Measurements from ENCODE around the gene SNED1. TPM values are rescaled to one million over a fixed set of nuclear protein-coding genes. Genes with fewer than 3 reads are reported as not detected.

Gene SNED1
- total RNA-seq, 1 experiment from 2014 or later: 18.3 TPM

DNA sequence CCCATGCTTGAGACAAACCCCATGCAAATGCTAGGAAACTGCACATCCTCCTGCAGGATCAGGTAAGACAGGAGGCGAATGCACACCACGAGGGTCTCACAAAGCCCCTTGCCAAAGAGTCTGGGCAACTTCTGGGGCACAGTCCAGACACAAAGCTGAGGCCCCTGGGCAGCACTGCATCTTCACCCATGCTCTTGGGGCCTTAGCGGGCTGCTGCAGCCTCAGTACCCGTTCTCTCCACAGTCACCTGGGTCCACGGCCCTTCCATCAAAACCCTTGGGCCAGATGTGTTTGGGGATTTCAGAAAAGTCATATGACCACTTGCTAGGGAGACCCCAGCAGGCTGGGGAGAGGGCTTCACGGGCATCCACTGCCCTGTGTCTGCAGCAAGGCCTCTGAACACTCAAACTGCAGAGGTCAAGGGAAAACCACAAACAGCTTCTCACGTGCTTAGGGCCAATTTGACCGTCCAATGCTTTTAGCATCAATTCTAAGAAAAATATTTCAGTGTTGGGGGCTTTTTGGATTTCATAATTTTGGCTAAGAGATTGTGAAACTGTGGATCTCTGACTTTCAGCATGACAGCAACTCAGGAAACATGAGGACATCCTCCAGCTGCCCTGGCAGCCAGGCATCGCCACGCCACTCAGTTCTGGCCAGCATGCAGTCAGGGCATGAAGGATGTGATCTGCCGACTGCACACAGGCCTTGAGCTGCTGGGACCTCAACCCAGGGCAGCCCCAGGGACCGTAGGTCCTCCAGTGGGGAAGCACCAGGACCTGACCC is 130.9 kb downstream of the SNED1 start:
- no peak overlapping the region for H3K4me3 ChIP-seq
- no peaks in the 10 kb centered on the region for H3K9me3 ChIP-seq (replicated peaks)
- H3K27ac ChIP-seq: no peak overlapping the region
- DNase-seq (ENCODE audit: low read depth in 1 of 2, low spot score in 2 of 2): peak in 1 of 2 experiments; percentile 33
- no peaks in the 10 kb centered on the region for H3K4me1 ChIP-seq (replicated peaks)
- H3K27me3 ChIP-seq (replicated peaks): no peaks in the 10 kb centered on the region
- peaks cover 42% of the 10 kb centered on the region for H3K36me3 ChIP-seq

DNA sequence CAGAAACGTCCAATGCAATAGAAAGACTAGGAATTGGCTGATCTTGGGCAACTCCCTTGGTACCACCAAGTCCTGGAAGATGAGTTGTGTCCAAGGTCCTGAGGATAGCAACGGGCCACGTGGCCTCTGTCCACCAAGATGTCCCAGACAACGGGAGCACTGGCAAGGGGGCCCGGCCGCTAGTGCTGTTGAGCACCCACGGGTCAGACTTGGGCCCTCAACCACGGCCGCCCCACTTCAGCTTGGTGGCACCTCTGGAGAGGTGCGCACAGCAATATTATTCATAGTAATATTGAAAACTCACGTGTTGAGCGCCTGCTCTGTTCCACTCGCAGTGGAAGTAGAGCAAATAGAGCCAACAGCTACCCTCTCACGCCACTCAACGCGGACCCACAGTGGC is 131.9 kb downstream of the SNED1 start:
- peaks cover 47% of the 10 kb centered on the region for H3K36me3 ChIP-seq
- H3K4me3 ChIP-seq: no peak overlapping the region
- peak in 1 of 2 experiments; percentile 37 for DNase-seq (ENCODE audit: low read depth in 1 of 2, low spot score in 2 of 2)
- H3K4me1 ChIP-seq (replicated peaks): no peaks in the 10 kb centered on the region
- H3K9me3 ChIP-seq (replicated peaks): no peaks in the 10 kb centered on the region
- no peak overlapping the region for H3K27ac ChIP-seq
- no peaks in the 10 kb centered on the region for H3K27me3 ChIP-seq (replicated peaks)

DNA sequence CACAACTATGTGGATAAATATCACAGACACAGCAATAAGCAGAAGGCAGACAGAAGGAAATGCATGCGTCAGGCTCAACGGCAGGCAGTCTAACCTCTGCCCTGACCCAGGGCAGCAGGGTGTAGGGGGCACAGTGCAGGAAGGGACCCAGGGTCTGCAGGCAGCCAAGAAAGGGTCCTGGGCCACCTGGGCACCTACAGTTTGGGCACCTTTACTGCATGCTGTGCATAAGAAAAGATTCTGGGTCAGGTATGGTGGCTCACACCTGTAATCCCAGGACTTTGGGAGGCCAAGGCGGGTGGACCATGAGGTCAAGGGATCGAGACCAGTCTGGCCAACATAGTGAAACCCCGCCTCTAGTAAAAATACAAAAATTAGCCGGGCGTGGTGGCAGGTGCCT is 133.1 kb downstream of the SNED1 start:
- DNase-seq (ENCODE audit: low read depth in 1 of 2, low spot score in 2 of 2): no peak
- Histone ChIP-seq H3K27ac (no peak overlapping the region), H3K4me3 (no peak overlapping the region), H3K9me3 (replicated peaks) (no peaks in the 10 kb centered on the region), H3K36me3 (peaks cover 49% of the 10 kb centered on the region), H3K4me1 (replicated peaks) (no peaks in the 10 kb centered on the region; the same call in 1 of the 2 replicates), H3K27me3 (replicated peaks) (no peaks in the 10 kb centered on the region)

DNA sequence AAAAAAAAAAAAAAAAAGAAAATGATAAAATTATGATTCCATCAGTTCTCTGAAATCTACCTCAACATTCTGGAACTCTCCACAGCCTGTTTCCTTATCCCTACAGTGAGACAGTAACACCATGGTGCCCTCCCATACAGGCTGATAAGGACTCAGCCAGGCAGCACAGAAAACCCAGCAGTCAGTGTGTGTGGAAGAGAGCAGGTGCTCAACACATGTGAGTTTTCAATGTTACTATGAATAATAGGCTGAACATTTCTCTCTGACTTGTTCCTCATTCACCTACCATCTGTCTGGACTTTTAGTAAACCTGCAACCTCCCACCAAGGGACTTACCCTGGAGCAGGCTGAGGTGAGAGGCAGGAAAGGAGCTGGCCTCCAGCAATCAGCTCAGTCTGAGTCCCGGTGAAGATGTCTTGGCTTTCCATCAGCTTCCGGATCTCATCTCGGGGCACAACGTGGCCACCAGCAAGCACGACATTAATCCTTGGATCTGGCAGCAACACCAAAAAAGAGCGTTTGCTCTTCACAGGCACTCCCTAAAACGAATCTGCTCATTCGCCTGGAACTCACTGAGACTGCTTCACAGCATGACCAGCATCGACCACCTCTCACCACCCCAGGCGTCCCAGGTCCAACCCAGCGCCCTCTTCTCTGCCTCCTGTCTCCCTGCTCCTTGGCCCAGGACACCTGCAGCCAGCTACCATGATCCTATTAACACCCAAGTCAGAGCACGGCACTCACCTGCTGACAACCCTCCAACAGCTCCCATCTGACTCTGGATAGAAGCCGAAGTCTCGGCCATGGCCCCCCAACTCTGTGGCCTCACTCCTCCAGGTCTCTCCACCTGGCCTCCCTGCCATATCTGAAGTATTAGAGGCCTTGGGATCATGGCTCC is 134.4 kb downstream of the SNED1 start:
- Histone ChIP-seq H3K36me3 (peaks cover 48% of the 10 kb centered on the region), H3K27me3 (replicated peaks) (no peaks in the 10 kb centered on the region), H3K9me3 (replicated peaks) (no peaks in the 10 kb centered on the region), H3K4me3 (no peak overlapping the region), H3K4me1 (replicated peaks) (peaks cover 13% of the 10 kb centered on the region), H3K27ac (no peak overlapping the region)
- DNase-seq (ENCODE audit: low read depth in 1 of 2, low spot score in 2 of 2): no peak

DNA sequence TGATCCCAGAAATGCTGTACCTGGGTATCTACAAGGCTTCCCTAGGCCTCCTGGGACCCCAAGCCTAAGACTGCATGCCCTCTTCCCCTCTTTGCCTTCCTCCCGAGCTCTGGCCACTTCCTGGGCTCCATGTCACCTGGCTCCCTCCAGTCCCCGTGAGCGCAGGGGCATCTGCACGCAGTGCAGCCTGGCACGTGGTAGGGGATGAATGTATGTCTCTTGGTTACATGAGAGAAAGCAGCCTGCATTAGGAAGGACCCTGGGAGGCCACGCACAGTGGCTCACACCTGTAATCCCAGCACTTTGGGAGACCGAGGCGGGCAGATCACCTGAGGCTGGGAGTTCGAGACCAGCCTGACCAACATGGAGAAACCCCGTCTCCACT is 135.0 kb downstream of the SNED1 start:
- H3K36me3 ChIP-seq: peaks cover 54% of the 10 kb centered on the region
- no peaks in the 10 kb centered on the region for H3K9me3 ChIP-seq (replicated peaks)
- no peak overlapping the region for H3K4me3 ChIP-seq
- no peak overlapping the region for H3K27ac ChIP-seq
- peaks cover 19% of the 10 kb centered on the region for H3K4me1 ChIP-seq (replicated peaks)
- DNase-seq (ENCODE audit: low read depth in 1 of 2, low spot score in 2 of 2): no peak
- no peaks in the 10 kb centered on the region for H3K27me3 ChIP-seq (replicated peaks)

DNA sequence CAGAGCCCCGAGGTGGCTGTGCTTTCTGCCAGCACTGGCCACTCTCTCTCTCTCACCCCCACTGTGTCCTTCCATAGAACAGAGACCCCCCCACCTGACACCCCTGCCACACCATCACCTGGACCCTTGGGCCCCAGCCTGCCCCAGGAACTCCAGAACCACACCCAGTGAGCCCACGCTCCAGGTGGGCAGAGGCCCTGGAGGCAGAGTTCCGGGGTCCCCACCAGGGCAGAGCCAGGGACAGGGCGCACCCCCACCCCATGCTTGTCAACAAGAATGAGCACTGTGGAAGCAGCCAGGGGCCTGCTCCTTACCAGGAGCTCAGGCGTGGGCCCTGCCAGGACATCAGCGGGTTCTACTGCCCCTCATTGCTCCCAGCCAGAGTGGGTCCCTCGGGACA is 136.3 kb downstream of the SNED1 start:
- H3K4me3 ChIP-seq: no peak overlapping the region
- no peak overlapping the region for H3K27ac ChIP-seq
- H3K9me3 ChIP-seq (replicated peaks): no peaks in the 10 kb centered on the region
- H3K4me1 ChIP-seq (replicated peaks): peaks cover 32% of the 10 kb centered on the region
- H3K36me3 ChIP-seq: peaks cover 57% of the 10 kb centered on the region
- H3K27me3 ChIP-seq (replicated peaks): no peaks in the 10 kb centered on the region
- no peak for DNase-seq (ENCODE audit: low read depth in 1 of 2, low spot score in 2 of 2)

DNA sequence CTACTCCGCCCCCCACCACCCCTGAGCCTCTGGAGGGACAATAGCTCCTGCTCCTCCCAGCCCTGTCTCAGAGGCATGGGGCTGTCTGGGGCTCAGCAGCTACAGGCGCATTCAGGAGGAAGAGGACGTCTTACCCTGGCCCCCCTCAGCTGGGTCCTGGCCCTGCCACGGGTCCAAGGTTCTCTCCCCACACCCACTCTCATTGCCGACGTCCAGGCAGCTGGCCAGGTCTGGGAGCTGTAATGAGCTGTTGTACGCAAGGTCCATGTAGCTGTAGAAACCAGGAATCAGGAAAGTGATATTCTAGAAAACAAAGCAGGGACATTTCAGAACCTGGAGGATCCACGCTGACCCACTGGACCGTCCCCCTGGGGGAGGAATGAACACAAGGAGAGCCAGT is 137.3 kb downstream of the SNED1 start:
- Histone ChIP-seq H3K4me1 (replicated peaks) (peaks cover 42% of the 10 kb centered on the region), H3K4me3 (no peak overlapping the region), H3K36me3 (peaks cover 62% of the 10 kb centered on the region), H3K27ac (no peak overlapping the region), H3K27me3 (replicated peaks) (no peaks in the 10 kb centered on the region), H3K9me3 (replicated peaks) (no peaks in the 10 kb centered on the region)
- DNase-seq (ENCODE audit: low read depth in 1 of 2, low spot score in 2 of 2): no peak

DNA sequence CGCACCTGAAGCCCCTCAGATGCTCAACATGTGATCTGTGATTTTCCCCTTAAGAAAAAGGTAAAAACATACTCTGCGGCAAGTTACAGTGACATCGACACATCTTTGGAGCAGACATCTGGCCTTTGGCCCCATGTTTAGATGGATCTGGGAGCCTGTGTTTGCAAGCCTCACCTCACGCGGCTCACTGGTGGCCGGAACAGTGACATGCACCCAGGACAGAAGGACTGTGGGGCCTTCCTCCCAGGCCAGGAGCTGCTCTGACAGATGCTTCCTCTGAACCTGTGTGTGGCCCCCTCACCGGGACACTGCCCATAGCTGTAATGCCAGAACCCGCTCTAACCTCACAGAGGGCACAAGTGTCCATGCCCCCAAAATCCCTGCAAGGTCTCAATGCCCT is 137.8 kb downstream of the SNED1 start:
- no peak overlapping the region for H3K27ac ChIP-seq
- peaks cover 67% of the 10 kb centered on the region for H3K36me3 ChIP-seq
- H3K4me1 ChIP-seq (replicated peaks): peaks cover 47% of the 10 kb centered on the region
- H3K4me3 ChIP-seq: no peak overlapping the region
- no peak for DNase-seq (ENCODE audit: low read depth in 1 of 2, low spot score in 2 of 2)
- H3K9me3 ChIP-seq (replicated peaks): no peaks in the 10 kb centered on the region
- H3K27me3 ChIP-seq (replicated peaks): no peaks in the 10 kb centered on the region

DNA sequence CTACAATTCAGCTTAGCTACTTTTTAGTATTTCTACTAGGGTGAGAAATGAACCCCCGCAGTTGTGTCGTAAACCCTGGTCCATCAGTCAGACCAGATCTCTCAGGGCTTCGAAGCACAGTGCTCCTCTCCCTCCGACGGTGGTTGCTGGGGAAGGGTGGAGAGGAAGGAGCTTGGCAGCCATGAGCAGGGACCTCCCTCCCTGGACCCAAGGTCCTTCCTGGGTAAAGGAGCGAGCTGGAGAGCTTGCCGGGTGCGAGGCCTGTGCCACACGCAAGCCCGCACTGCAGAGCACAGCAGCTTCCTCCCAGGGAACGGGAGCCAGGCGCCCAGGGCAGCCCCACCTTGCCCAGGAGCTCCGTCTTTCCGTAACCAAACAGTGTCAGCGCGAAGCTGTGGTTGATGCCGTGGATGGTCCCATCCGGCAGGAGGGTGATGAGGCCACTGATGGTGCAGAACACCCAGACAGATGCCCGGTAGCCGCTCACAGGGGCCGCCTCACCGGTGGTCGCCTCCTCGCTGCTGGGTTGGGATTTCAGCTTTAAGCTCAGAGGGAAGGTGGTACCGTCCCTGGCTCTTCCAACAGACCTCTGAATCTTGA is 138.3 kb downstream of the SNED1 start:
- no peak for DNase-seq (ENCODE audit: low read depth in 1 of 2, low spot score in 2 of 2)
- no peaks in the 10 kb centered on the region for H3K9me3 ChIP-seq (replicated peaks)
- no peak overlapping the region for H3K4me3 ChIP-seq

DNA sequence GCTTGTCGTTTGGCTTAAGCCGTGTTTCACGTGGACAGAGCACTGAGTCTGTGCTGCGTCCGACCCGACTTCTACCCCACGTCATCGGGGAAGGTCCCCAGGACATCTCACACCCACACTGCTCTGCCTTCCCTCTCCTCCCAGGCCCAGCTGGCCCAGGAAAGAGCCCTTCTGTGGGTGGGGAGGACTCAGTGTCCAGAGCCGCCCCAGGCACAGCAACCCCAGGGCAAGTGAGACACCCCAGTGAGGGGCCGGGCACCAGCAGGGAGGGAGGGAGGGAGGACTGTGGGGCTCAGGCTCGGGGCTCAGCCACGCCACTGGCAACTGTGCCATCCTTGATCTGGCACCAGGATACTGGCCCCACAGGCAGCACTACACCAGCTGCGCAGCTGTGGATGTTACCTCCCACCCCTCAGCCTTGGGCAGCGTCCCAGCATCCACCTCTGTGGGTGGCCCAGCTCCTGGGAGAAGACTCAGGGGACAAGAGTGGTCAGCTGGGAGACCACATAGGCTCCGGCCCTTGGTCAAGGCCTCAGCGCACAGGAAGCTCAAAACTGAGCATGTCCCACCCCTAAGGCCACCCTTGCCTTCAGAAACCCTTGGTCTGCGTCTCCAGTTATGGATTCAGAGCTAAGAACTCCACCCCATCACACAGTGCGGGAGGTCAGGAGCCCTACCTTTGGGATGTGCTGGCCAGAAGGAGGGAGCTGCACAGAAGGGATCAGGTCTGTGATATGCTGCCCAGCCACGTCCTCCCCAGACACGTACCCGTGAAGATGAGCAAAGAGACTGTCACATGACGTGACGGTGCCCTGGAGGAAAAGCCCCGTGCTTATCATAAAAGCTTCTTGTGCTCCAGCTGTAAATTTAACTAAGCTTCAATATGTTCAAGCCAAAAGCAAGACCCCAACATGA is 139.1 kb downstream of the SNED1 start:
- Histone ChIP-seq H3K4me3 (no peak overlapping the region), H3K9me3 (replicated peaks) (no peaks in the 10 kb centered on the region), H3K4me1 (replicated peaks) (peaks cover 47% of the 10 kb centered on the region), H3K27ac (peak overlapping the region; percentile 33), H3K36me3 (peaks cover 74% of the 10 kb centered on the region), H3K27me3 (replicated peaks) (no peaks in the 10 kb centered on the region)
- peak; percentile 82 to 89 for DNase-seq (ENCODE audit: low read depth in 1 of 2, low spot score in 2 of 2)

More for the DNA sequence above, 138.3 kb downstream of the SNED1 start:
- Histone ChIP-seq H3K4me1 (replicated peaks) (peaks cover 47% of the 10 kb centered on the region), H3K36me3 (peaks cover 70% of the 10 kb centered on the region), H3K27ac (peak overlapping the region; percentile 17; the same call in 1 of the 2 replicates), H3K27me3 (replicated peaks) (no peaks in the 10 kb centered on the region)

DNA sequence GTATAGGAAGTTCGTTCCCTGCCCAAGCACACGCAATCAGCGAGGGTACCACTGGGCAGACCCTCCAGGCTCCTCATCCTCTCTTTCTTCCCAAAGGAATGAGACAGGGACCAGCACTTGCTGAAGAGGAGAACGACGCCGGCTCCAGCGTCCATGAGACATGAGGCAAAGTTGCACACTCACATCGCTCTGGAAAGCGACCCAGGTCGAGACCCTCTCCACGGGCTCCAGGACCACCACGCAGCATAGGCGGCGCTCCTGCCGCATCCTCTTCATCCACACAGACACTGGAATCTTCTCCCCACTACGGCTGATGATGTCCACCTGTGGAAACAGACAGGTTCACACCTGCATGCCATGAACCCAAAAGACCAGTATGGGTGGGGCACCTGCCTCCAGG is 140.1 kb downstream of the SNED1 start:
- Histone ChIP-seq H3K4me3 (no peak overlapping the region), H3K27me3 (replicated peaks) (no peaks in the 10 kb centered on the region), H3K27ac (no peak overlapping the region; the same call in 1 of the 2 replicates), H3K9me3 (replicated peaks) (no peaks in the 10 kb centered on the region), H3K4me1 (replicated peaks) (peaks cover 47% of the 10 kb centered on the region), H3K36me3 (peaks cover 66% of the 10 kb centered on the region)
- no peak for DNase-seq (ENCODE audit: low read depth in 1 of 2, low spot score in 2 of 2)

DNA sequence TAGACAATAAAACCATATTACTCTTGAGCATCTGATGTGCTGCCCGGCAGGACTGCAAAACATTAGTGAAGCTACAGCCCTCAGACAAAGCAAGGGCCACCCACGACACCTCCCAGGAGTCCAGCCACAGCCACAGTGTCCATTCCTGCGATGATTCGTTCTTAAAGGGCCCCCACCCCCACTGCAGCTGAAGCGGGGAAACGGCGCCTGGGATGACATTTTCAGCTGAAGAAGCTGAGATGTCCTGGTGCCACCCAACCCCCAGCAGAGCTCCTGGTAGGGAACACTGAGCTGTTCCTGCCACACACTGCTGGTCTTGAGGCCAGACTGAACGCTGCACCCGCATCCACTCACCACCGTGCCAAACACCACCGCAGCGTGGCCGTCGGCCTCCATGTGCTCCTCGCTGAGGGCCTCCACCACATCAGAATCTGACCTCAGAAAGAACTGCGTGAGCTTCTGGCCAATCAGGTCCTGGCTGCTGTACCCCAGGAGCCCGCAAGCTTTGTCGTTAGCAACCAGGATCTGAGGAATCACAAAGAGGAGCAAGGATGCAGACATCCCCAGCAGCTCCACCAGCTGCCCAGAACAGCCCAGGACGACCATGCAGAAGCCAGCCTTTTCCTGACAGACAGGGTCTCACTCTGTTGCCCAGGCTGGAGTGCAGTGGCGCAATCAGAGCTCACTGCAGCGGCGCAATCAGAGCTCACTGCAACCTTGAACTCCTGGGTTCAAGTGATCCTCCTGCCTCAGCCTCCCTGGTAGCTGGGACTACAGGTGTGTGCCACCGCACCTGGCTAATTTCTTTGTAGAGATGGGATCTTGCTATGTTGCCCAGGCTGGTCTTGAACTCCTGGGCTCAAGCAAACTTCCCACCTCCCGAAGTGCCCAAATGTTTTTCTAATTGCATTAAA is 141.4 kb downstream of the SNED1 start:
- Histone ChIP-seq H3K9me3 (replicated peaks) (no peaks in the 10 kb centered on the region), H3K36me3 (peaks cover 60% of the 10 kb centered on the region), H3K27me3 (replicated peaks) (no peaks in the 10 kb centered on the region), H3K4me1 (replicated peaks) (peaks cover 47% of the 10 kb centered on the region), H3K27ac (peak overlapping the region; percentile 7; the same call in 1 of the 2 replicates), H3K4me3 (no peak overlapping the region)
- peak; percentile 88 to 92 for DNase-seq (ENCODE audit: low read depth in 1 of 2, low spot score in 2 of 2)
